Mesothelial cell of epicardium (in vitro differentiated cells): ENCODE data around the gene PRKN. TPM values are rescaled to one million over a fixed set of nuclear protein-coding genes. Genes with fewer than 3 reads are reported as not detected.

Source experiments
- DNase-seq, 2 experiments: peaks; one replicate each; pipeline ENCODE4 v3.0.0; 2021; ENCODE audit warnings: low spot score in 2 of 2; ENCODE audit not compliant: unreplicated experiment in 2 of 2
- H3K27ac Mint-ChIP-seq: 2 replicates; pipeline ENCODE4 v1.8.0; 2021; ENCODE audit warnings: mixed read lengths
- H3K27me3 Mint-ChIP-seq: 2 replicates; pipeline ENCODE4 v1.8.0; 2021; ENCODE audit warnings: low read depth, mixed read lengths
- H3K36me3 Mint-ChIP-seq: 2 replicates; pipeline ENCODE4 v1.8.0; 2021; ENCODE audit warnings: mixed read lengths
- H3K4me1 Mint-ChIP-seq: 2 replicates; pipeline ENCODE4 v1.8.0; 2021; ENCODE audit warnings: mixed read lengths
- H3K4me3 Mint-ChIP-seq: 2 replicates; pipeline ENCODE4 v1.8.0; 2021; ENCODE audit warnings: mild to moderate bottlenecking, moderate library complexity, mixed read lengths
- H3K9me3 Mint-ChIP-seq: 2 replicates; pipeline ENCODE4 v1.8.0; 2021; ENCODE audit warnings: mixed read lengths
- total RNA-seq: library from RNA; stranded (reverse); gene quantifications from 3 replicates; pipeline ENCODE4 v1.2.1, GENCODE V29; 2021
- TF ChIP-seq, protein P1 (sequence below): fragments of 200-600 bp; sonication (generic); IDR thresholded peaks from one replicate; pipeline ENCODE4 v1.5.0; 2021; ENCODE audit warnings: antibody characterized with exemption; ENCODE audit not compliant: unreplicated experiment

Gene PRKN
- total RNA-seq, 1 donor from 2014 or later: 7.6 TPM

DNA sequence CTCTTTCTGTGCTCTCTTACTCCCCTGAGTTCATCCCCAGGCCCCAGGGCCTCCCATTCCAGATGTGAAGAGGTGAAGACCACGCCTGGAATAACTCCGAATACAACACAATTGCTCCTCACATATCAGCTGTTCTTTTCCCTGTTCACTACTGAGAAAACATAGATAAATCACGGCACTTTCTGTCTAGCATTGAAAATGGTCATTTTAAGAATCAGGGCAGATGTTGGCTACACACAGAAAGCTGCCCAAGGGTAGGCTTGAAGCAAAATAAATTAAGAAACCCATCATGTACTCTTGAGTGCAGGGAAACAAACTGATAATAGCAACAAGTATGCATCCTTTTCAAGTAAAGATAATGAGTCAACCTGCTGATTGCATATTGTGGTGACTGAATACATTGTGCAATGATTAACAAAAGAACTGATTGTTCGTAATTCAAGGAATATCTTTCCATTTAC, 382.5 kb downstream of the PRKN start:
- TF ChIP-seq, protein P1, sequence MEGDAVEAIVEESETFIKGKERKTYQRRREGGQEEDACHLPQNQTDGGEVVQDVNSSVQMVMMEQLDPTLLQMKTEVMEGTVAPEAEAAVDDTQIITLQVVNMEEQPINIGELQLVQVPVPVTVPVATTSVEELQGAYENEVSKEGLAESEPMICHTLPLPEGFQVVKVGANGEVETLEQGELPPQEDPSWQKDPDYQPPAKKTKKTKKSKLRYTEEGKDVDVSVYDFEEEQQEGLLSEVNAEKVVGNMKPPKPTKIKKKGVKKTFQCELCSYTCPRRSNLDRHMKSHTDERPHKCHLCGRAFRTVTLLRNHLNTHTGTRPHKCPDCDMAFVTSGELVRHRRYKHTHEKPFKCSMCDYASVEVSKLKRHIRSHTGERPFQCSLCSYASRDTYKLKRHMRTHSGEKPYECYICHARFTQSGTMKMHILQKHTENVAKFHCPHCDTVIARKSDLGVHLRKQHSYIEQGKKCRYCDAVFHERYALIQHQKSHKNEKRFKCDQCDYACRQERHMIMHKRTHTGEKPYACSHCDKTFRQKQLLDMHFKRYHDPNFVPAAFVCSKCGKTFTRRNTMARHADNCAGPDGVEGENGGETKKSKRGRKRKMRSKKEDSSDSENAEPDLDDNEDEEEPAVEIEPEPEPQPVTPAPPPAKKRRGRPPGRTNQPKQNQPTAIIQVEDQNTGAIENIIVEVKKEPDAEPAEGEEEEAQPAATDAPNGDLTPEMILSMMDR: no peak
- no peak for DNase-seq
- H3K27ac Mint-ChIP-seq: no peak overlapping the region
- peaks cover 4% of the 10 kb centered on the region for H3K9me3 Mint-ChIP-seq
- H3K27me3 Mint-ChIP-seq: no peaks in the 10 kb centered on the region
- peaks cover 3% of the 10 kb centered on the region for H3K4me1 Mint-ChIP-seq
- H3K4me3 Mint-ChIP-seq: no peak overlapping the region
- no peaks in the 10 kb centered on the region for H3K36me3 Mint-ChIP-seq

DNA sequence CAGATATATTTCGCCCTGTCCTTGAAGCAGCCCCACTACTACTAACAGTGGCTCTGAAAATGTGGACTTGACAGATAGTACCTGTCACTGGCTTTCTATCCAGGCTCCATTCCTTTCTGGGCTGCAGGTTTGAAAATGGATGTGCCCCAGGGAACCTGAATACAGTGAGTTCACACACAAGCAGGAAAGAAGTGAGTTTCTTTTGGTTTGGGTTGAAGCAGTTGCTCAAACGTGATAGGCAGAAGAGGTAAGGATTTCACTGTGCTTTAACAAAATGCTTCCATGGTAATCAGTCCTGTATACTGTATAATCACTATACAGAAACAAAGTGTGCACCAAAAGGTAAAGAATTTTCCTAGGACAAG, 382.9 kb downstream of the PRKN start:
- Mint-ChIP-seq H3K27me3 (no peaks in the 10 kb centered on the region), H3K4me3 (no peak overlapping the region), H3K4me1 (peaks cover 3% of the 10 kb centered on the region), H3K27ac (no peak overlapping the region), H3K9me3 (peaks cover 4% of the 10 kb centered on the region), H3K36me3 (no peaks in the 10 kb centered on the region)
- no peak for DNase-seq
- TF ChIP-seq, protein P1: no peak

DNA sequence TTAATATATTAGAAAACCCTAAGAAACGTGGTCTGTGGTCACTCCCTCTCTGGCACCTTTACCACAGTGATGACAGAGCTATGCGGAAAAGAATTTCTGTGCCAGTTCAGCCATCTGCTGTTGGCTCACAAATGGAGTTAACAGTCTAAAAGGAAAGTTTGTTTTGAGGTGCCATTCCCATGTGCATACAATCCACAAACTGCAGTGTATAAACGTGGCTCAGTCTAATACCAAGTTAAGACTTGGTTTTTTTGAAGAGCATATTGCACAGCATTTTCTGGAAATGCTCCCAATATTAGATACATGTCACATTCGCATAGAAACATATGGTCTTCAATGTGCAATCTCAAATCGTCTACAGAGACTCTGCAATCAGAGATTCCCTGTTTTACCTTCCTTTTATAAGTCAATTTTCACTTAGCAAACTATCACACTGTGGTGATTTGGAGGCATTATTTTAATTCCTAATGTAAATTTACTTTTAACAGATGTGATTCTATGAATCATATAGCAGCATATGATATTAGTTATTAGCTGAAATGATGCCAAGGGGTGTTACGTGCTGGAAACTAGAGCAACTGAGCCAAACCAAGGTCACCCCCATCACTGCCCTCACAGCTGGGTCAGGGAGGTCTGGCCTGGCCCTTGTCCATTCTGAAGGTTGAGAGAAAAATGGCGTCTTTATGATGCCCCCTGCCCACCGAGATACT, 383.5 kb downstream of the PRKN start:
- H3K27ac Mint-ChIP-seq: no peak overlapping the region
- peaks cover 3% of the 10 kb centered on the region for H3K4me1 Mint-ChIP-seq
- H3K27me3 Mint-ChIP-seq: no peaks in the 10 kb centered on the region
- TF ChIP-seq, protein P1: no peak
- no peak overlapping the region for H3K4me3 Mint-ChIP-seq
- no peak for DNase-seq
- H3K9me3 Mint-ChIP-seq: peaks cover 4% of the 10 kb centered on the region
- no peaks in the 10 kb centered on the region for H3K36me3 Mint-ChIP-seq

DNA sequence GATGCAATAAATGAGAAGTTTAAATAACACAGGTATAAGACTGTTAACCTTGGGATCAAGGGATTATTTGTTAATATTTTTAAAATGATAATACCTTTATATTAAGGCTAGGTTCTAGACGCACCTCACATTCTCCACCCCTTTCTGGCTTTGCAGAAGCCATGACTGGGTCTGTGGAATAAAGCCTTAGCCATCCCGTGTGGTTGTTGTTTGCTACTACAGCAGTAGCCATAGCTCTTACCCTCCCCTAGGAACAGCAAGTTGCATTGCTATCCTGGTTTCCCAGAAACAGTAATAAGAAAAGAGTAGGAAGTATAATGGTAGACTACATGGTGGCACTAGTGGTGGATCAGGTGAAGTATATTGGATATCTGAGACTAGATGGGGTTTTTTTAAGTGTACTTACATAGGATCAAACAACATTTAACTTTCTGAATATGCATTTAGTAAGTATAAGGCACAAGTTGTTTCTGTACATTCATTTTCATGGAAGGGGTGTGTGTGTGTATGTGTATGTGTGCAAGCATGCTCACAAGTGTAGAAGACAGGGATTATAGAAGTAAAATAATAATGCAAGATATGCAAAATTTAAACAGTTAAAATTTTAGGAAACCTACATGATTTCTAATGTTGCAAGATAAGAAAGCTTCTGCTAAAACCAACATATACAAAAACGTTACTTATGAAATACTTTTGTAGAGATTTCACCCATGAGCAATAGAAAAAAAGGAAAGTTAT, 384.2 kb downstream of the PRKN start:
- DNase-seq: no peak
- Mint-ChIP-seq H3K4me1 (peaks cover 3% of the 10 kb centered on the region), H3K36me3 (no peaks in the 10 kb centered on the region), H3K27ac (no peak overlapping the region), H3K9me3 (peaks cover 4% of the 10 kb centered on the region), H3K27me3 (no peaks in the 10 kb centered on the region), H3K4me3 (no peak overlapping the region)
- TF ChIP-seq, protein P1: no peak

DNA sequence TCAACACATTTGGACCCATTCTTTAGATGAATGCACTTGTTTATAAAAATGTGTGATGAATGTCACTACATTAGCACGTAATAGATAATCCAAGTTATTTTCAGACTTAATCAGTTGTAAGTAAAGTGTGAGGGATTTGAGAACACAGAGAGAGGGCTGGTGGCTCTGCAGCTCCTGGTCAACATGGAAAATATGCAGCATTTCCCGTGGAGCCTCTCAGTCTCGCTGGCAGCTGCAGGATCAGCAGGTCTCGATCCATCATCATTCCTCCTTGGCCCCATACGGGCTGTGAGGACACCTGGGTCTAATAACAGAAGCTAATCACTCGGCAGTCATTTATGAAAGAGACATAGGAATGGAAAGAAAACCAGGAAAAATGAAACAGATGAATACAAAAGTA, 390.2 kb downstream of the PRKN start:
- no peaks in the 10 kb centered on the region for H3K27me3 Mint-ChIP-seq

More for the DNA sequence above, 390.2 kb downstream of the PRKN start:
- Mint-ChIP-seq H3K4me1 (no peaks in the 10 kb centered on the region), H3K9me3 (peaks cover 20% of the 10 kb centered on the region), H3K27ac (no peak overlapping the region), H3K4me3 (no peak overlapping the region), H3K36me3 (no peaks in the 10 kb centered on the region)
- no peak for DNase-seq
- TF ChIP-seq, protein P1: no peak
